ENCODE measurements around the gene DUS4L. TPM values are rescaled to one million over a fixed set of nuclear protein-coding genes. Genes with fewer than 3 reads are reported as not detected.

The DUS4L gene
- polyA plus RNA-seq, 1 donor from 2014 or later, result 24.2 TPM

DNA sequence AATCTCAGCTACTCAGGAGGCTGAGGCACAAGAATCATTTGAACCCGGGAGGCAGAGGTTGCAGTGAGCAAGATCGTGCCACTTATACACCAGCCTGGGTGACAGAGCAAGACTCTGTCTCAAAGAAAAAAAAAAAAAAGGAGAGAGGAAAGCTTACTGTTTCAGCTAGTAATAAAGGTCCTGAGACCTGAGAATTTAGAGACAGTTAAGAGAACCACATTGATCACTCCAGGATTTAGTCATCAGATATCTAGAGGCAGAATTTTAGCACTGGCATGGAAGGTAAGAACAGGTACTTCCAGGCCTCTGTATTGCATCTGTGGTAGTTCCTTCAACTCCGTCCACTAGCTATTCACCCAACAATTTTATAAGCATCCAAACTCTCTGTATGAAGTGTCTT lies 7.9 kb upstream of the DUS4L start:
- Histone ChIP-seq H3K4me3 (ENCODE audit: low read length) (no peak overlapping the region), H3K27me3 (ENCODE audit: insufficient read depth, low read depth, low read length) (no peaks in the 10 kb centered on the region), H3K36me3 (ENCODE audit: insufficient read depth, low read length) (peaks cover 4% of the 10 kb centered on the region), H4K20me1 (ENCODE audit: insufficient read depth) (no peaks in the 10 kb centered on the region), H3K4me2 (ENCODE audit: low read length) (no peak overlapping the region), H3F3A (ENCODE audit: insufficient read depth, low read length, poor library complexity, severe bottlenecking) (no peaks in the 10 kb centered on the region), H3K9me3 (ENCODE audit: low read length) (no peaks in the 10 kb centered on the region), H3K9ac (ENCODE audit: low read length) (no peak overlapping the region), H3K79me2 (replicated peaks; ENCODE audit: insufficient read depth, low read length) (peaks cover 2% of the 10 kb centered on the region), H3K9me2 (ENCODE audit: insufficient read depth, low read length) (no peaks in the 10 kb centered on the region), H3K27ac (ENCODE audit: low read length) (no peak overlapping the region), H2AFZ (ENCODE audit: low read depth, low read length) (no peak overlapping the region)
- TF ChIP-seq POLR2AphosphoS5 (IDR thresholded peaks at IDR 0.05), result no peak
- no peak for TF ChIP-seq RAD21 (conservative IDR thresholded peaks at IDR 0.05)
- TF ChIP-seq EZH2 (IDR thresholded peaks at IDR 0.05; ENCODE audit: borderline replicate concordance, insufficient read depth, low read length, poor library complexity, severe bottlenecking), result no peak
- no peak for TF ChIP-seq EP300 (conservative IDR thresholded peaks at IDR 0.05; ENCODE audit: poor library complexity, severe bottlenecking)
- no peak for TF ChIP-seq MXI1 (conservative IDR thresholded peaks at IDR 0.05; ENCODE audit: poor library complexity, severe bottlenecking)
- TF ChIP-seq, protein P1, sequence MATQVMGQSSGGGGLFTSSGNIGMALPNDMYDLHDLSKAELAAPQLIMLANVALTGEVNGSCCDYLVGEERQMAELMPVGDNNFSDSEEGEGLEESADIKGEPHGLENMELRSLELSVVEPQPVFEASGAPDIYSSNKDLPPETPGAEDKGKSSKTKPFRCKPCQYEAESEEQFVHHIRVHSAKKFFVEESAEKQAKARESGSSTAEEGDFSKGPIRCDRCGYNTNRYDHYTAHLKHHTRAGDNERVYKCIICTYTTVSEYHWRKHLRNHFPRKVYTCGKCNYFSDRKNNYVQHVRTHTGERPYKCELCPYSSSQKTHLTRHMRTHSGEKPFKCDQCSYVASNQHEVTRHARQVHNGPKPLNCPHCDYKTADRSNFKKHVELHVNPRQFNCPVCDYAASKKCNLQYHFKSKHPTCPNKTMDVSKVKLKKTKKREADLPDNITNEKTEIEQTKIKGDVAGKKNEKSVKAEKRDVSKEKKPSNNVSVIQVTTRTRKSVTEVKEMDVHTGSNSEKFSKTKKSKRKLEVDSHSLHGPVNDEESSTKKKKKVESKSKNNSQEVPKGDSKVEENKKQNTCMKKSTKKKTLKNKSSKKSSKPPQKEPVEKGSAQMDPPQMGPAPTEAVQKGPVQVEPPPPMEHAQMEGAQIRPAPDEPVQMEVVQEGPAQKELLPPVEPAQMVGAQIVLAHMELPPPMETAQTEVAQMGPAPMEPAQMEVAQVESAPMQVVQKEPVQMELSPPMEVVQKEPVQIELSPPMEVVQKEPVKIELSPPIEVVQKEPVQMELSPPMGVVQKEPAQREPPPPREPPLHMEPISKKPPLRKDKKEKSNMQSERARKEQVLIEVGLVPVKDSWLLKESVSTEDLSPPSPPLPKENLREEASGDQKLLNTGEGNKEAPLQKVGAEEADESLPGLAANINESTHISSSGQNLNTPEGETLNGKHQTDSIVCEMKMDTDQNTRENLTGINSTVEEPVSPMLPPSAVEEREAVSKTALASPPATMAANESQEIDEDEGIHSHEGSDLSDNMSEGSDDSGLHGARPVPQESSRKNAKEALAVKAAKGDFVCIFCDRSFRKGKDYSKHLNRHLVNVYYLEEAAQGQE (IDR thresholded peaks at IDR 0.05; ENCODE audit: borderline replicate concordance), result no peak

GRCh38 chr7:107559864-107560263 lies 3.9 kb upstream of the DUS4L start:
- H3K9me2 ChIP-seq (ENCODE audit: insufficient read depth, low read length), result no peaks in the 10 kb centered on the region
- no peaks in the 10 kb centered on the region for H3K9me3 ChIP-seq (ENCODE audit: low read length)
- H4K20me1 ChIP-seq (ENCODE audit: insufficient read depth), result no peaks in the 10 kb centered on the region
- H3K9ac ChIP-seq (ENCODE audit: low read length), result no peak overlapping the region
- no peak overlapping the region for H2AFZ ChIP-seq (ENCODE audit: low read depth, low read length)
- H3F3A ChIP-seq (ENCODE audit: insufficient read depth, low read length, poor library complexity, severe bottlenecking), result no peaks in the 10 kb centered on the region
- H3K36me3 ChIP-seq (ENCODE audit: insufficient read depth, low read length), result peaks cover 4% of the 10 kb centered on the region
- no peak overlapping the region for H3K4me3 ChIP-seq (ENCODE audit: low read length)
- TF ChIP-seq CTCF (IDR thresholded peaks at IDR 0.05; ENCODE audit: poor library complexity, severe bottlenecking), result no peak
- TF ChIP-seq RAD21 (conservative IDR thresholded peaks at IDR 0.05), result no peak
- TF ChIP-seq, protein P1 (IDR thresholded peaks at IDR 0.05; ENCODE audit: borderline replicate concordance), result no peak
- no peak for TF ChIP-seq EP300 (conservative IDR thresholded peaks at IDR 0.05; ENCODE audit: poor library complexity, severe bottlenecking)
- no peak for TF ChIP-seq TAF1 (IDR thresholded peaks at IDR 0.05; ENCODE audit: low read depth)
- TF ChIP-seq POLR2AphosphoS5 (IDR thresholded peaks at IDR 0.05), result no peak
- peaks cover 26% of the 10 kb centered on the region for H3K79me2 ChIP-seq (replicated peaks; ENCODE audit: insufficient read depth, low read length)
- H3K27me3 ChIP-seq (ENCODE audit: insufficient read depth, low read depth, low read length), result no peaks in the 10 kb centered on the region
- H3K27ac ChIP-seq (ENCODE audit: low read length), result no peak overlapping the region
- no peak overlapping the region for H3K4me2 ChIP-seq (ENCODE audit: low read length)

Measured in neural cell (in vitro differentiated cells).